SK-N-SH (cell line): ENCODE data around the gene SEC61A1. TPM values are rescaled to one million over a fixed set of nuclear protein-coding genes. Genes with fewer than 3 reads are reported as not detected.

Source experiments
- CTCF ChIA-PET: fragments of 300-600, 350-600 bp; formaldehyde crosslinking; extraction: SDS; loops from one replicate; lab custom pipeline; 2021; lab: Yijun Ruan, JAX
- POLR2A ChIA-PET: fragments of 350-600 bp; sonication (Branson Sonifier 250); formaldehyde crosslinking; extraction: SDS; loops from one replicate; lab custom pipeline; 2020; ENCODE audit warnings: antibody characterized with exemption, inconsistent platforms; lab: Yijun Ruan, JAX
- DNase-seq: peaks from one replicate; pipeline ENCODE4 v3.0.0; 2012
- H2AFZ ChIP-seq: fragments of 200-600 bp; sonication (generic); 2 replicates; pipeline ENCODE4 v1.8.1; 2016; ENCODE audit warnings: antibody characterized with exemption, mild to moderate bottlenecking, low read depth
- H3F3A ChIP-seq: fragments of 200-600 bp; sonication (generic); replicated peaks from 2 replicates; pipeline ENCODE3; 2016; ENCODE audit warnings: antibody characterized with exemption, mild to moderate bottlenecking; ENCODE audit not compliant: insufficient read depth
- H3K27ac ChIP-seq, 2 experiments: fragments of 200-500 bp in 1 of 2; fragments of 200-600 bp in 1 of 2; sonication (Bioruptor generic) in 1 of 2; sonication (generic), shearing (Covaris generic) in 1 of 2; 2 replicates each; pipeline versions ENCODE4 v1.5.1 to v1.6.1; 2014 to 2016; ENCODE audit warnings: low read depth in 2 of 2, inconsistent platforms in 1 of 2, low read length in 1 of 2, mild to moderate bottlenecking in 1 of 2, mixed read lengths in 1 of 2
- H3K27me3 ChIP-seq: fragments of 200-600 bp; sonication (generic), shearing (Covaris generic); 2 replicates; pipeline ENCODE4 v1.6.1; 2016; ENCODE audit warnings: mixed run types; ENCODE audit not compliant: insufficient read depth
- H3K36me3 ChIP-seq, 2 experiments: fragments of 200-500 bp in 1 of 2; fragments of 200-600 bp in 1 of 2; sonication (Bioruptor generic) in 1 of 2; sonication (generic) in 1 of 2; replicated peaks in 1 of 2; 2 replicates each; pipeline versions ENCODE3 to v1.5.1; 2014 to 2016; ENCODE audit warnings: low read length in 1 of 2, mild to moderate bottlenecking in 1 of 2; ENCODE audit not compliant: insufficient read depth in 2 of 2, control insufficient read depth in 1 of 2
- H3K4me1 ChIP-seq, 2 experiments: fragments of 200-500 bp in 1 of 2; fragments of 200-600 bp in 1 of 2; sonication (Bioruptor generic) in 1 of 2; sonication (generic), shearing (Covaris generic) in 1 of 2; 2 replicates each; pipeline versions ENCODE4 v1.5.1 to v1.6.1; 2014 to 2016; ENCODE audit warnings: low read depth in 1 of 2, low read length in 1 of 2, mixed run types in 1 of 2; ENCODE audit not compliant: insufficient read depth in 2 of 2, control insufficient read depth in 1 of 2
- H3K4me2 ChIP-seq: fragments of 200-600 bp; sonication (generic), shearing (Covaris generic); 2 replicates; pipeline ENCODE4 v1.6.1; 2017; ENCODE audit warnings: mixed run types
- H3K4me3 ChIP-seq, 2 experiments: fragments of 200-500 bp in 1 of 2; fragments of 200-600 bp in 1 of 2; sonication (Bioruptor generic) in 1 of 2; sonication (generic), shearing (Covaris generic) in 1 of 2; 2 replicates each; pipeline versions ENCODE4 v1.5.1 to v1.8.1; 2014 to 2016; ENCODE audit warnings: low read depth in 2 of 2, inconsistent platforms in 1 of 2, low read length in 1 of 2, mild to moderate bottlenecking in 1 of 2, mixed read lengths in 1 of 2, moderate library complexity in 1 of 2
- H3K79me2 ChIP-seq: fragments of 200-600 bp; sonication (generic); 2 replicates; pipeline ENCODE4 v1.8.1; 2017; ENCODE audit warnings: mild to moderate bottlenecking; ENCODE audit not compliant: insufficient read depth
- H3K9ac ChIP-seq: fragments of 200-600 bp; sonication (generic); 2 replicates; pipeline ENCODE4 v1.6.1; 2017; ENCODE audit warnings: mixed run types
- H3K9me2 ChIP-seq: fragments of 200-600 bp; sonication (generic); 2 replicates; pipeline ENCODE4 v1.6.1; 2017; ENCODE audit warnings: mixed run types
- H3K9me3 ChIP-seq: fragments of 200-600 bp; sonication (generic); 2 replicates; pipeline ENCODE4 v1.6.1; 2017; ENCODE audit warnings: mixed run types, mild to moderate bottlenecking, moderate library complexity
- H4K20me1 ChIP-seq: fragments of 200-600 bp; sonication (generic); 2 replicates; pipeline ENCODE4 v1.6.1; 2017; ENCODE audit warnings: mild to moderate bottlenecking, mixed run types; ENCODE audit not compliant: insufficient read depth
- FOSL2 ChIP-seq: IDR thresholded peaks from 2 replicates; pipeline ENCODE4 v1.4.0; 2012; ENCODE audit warnings: low read depth, mild to moderate bottlenecking, moderate library complexity, borderline replicate concordance
- FOXJ3 ChIP-seq: sonication (generic); formaldehyde crosslinking; IDR thresholded peaks from 2 replicates; pipeline ENCODE4 v1.5.1; 2020; ENCODE audit warnings: mild to moderate bottlenecking, missing genetic modification reagents
- GATA2 ChIP-seq: sonication (generic); formaldehyde crosslinking; IDR thresholded peaks from 2 replicates; pipeline ENCODE4 v1.5.0; 2020; ENCODE audit warnings: mild to moderate bottlenecking, missing genetic modification reagents
- MEF2A ChIP-seq: IDR thresholded peaks from 2 replicates; pipeline ENCODE4 v1.4.0; 2012; ENCODE audit warnings: low read depth, borderline replicate concordance
- POLR2AphosphoS5 ChIP-seq: IDR thresholded peaks from 2 replicates; pipeline ENCODE4 v1.6.1; 2012; ENCODE audit warnings: low read depth, low read length
- RAD21 ChIP-seq: IDR thresholded peaks from 2 replicates; pipeline ENCODE4 v1.6.1; 2012; ENCODE audit warnings: mild to moderate bottlenecking, low read length
- RCOR1 ChIP-seq: fragments of 150-350 bp; IDR thresholded peaks from 2 replicates; pipeline ENCODE4 v1.6.1; 2017; ENCODE audit warnings: antibody characterized with exemption, low read length
- RFX5 ChIP-seq: IDR thresholded peaks from 2 replicates; pipeline ENCODE4 v1.6.1; 2012; ENCODE audit warnings: mild to moderate bottlenecking, improper control_type of control experiment, low read length
- SIN3A ChIP-seq: IDR thresholded peaks from 2 replicates; pipeline ENCODE4 v1.6.1; 2012; ENCODE audit warnings: low read depth, mild to moderate bottlenecking, low read length, moderate library complexity, borderline replicate concordance
- SMC3 ChIP-seq: IDR thresholded peaks from 2 replicates; pipeline ENCODE4 v1.6.1; 2012; ENCODE audit warnings: low read depth, low read length, improper control_type of control experiment
- USF1 ChIP-seq: IDR thresholded peaks from 2 replicates; pipeline ENCODE4 v1.4.0; 2012; ENCODE audit warnings: low read depth, borderline replicate concordance
- YY1 ChIP-seq: IDR thresholded peaks from 2 replicates; pipeline ENCODE4 v1.4.0; 2012; ENCODE audit warnings: low read depth, mild to moderate bottlenecking
- WGBS: methylation state at CpG from one replicate; pipeline ENCODE4 v1.1.6; 2017; ENCODE audit warnings: low lambda C conversion rate; 5-methylcytosine and 5-hydroxymethylcytosine counted together
- polyA plus RNA-seq, 3 experiments: library from polyadenylated mRNA; depleted of rRNA; stranded (reverse); fragments of >200 nt; gene quantifications; 2 replicates each; pipeline ENCODE4 v1.2.3, GENCODE V29; 2012
- TF ChIP-seq, protein P1 (sequence below): IDR thresholded peaks from 2 replicates; pipeline ENCODE4 v1.4.0; 2012; ENCODE audit warnings: low read depth
- TF ChIP-seq, protein P2 (sequence below): IDR thresholded peaks from 2 replicates; pipeline ENCODE4 v1.6.1; 2012; ENCODE audit warnings: mild to moderate bottlenecking, low read depth, low read length, moderate library complexity

Gene SEC61A1
- polyA plus RNA-seq, 1 of the 3 experiments (the other 2 are of a cell fraction), result 153 TPM

- TF ChIP-seq, protein P1, sequence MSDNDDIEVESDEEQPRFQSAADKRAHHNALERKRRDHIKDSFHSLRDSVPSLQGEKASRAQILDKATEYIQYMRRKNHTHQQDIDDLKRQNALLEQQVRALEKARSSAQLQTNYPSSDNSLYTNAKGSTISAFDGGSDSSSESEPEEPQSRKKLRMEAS, result no peak
- no peak for TF ChIP-seq RCOR1
These were observed 789 bp upstream of the SEC61A1 start (continued) for GRCh38 chr3:128051459-128051836.

GRCh38 chr3:128052595-128053351, 536 bp downstream of the SEC61A1 start:
- Histone ChIP-seq H3F3A (peaks cover 15% of the 10 kb centered on the region), H4K20me1 (peaks cover 36% of the 10 kb centered on the region), H3K27me3 (no peaks in the 10 kb centered on the region), H3K27ac (peak overlapping the region; percentile 82 to 88), H3K9ac (peak overlapping the region; percentile 98), H3K9me2 (no peaks in the 10 kb centered on the region), H3K36me3 (peaks cover 33 to 41% of the 10 kb centered on the region in 2 experiments), H3K79me2 (peaks cover 63% of the 10 kb centered on the region), H3K4me3 (peak overlapping the region; percentile 93 to 98), H3K4me1 (peaks cover 0 to 41% of the 10 kb centered on the region in 2 experiments; a peak in 2 of 4 replicates), H3K4me2 (peak overlapping the region; percentile 82), H3K9me3 (no peaks in the 10 kb centered on the region), H2AFZ (no peak overlapping the region)
- WGBS, result under 1% methylated on average over 17 of the region's 33 CpGs
- ChIA-PET CTCF (interaction anchor here (0.6 to 1.2 kb wide), 3 partner anchors 15 to 565 kb away, joined by 3 read pairs; no protein-coding TSS in a partner anchor), POLR2A (no interaction called here)
- TF ChIP-seq FOSL2, result no peak
- TF ChIP-seq FOXJ3 (CRISPR knock-in tag), result no peak
- no peak for TF ChIP-seq MEF2A
- TF ChIP-seq RCOR1, result no peak
- TF ChIP-seq USF1, result no peak
- TF ChIP-seq, protein P2, sequence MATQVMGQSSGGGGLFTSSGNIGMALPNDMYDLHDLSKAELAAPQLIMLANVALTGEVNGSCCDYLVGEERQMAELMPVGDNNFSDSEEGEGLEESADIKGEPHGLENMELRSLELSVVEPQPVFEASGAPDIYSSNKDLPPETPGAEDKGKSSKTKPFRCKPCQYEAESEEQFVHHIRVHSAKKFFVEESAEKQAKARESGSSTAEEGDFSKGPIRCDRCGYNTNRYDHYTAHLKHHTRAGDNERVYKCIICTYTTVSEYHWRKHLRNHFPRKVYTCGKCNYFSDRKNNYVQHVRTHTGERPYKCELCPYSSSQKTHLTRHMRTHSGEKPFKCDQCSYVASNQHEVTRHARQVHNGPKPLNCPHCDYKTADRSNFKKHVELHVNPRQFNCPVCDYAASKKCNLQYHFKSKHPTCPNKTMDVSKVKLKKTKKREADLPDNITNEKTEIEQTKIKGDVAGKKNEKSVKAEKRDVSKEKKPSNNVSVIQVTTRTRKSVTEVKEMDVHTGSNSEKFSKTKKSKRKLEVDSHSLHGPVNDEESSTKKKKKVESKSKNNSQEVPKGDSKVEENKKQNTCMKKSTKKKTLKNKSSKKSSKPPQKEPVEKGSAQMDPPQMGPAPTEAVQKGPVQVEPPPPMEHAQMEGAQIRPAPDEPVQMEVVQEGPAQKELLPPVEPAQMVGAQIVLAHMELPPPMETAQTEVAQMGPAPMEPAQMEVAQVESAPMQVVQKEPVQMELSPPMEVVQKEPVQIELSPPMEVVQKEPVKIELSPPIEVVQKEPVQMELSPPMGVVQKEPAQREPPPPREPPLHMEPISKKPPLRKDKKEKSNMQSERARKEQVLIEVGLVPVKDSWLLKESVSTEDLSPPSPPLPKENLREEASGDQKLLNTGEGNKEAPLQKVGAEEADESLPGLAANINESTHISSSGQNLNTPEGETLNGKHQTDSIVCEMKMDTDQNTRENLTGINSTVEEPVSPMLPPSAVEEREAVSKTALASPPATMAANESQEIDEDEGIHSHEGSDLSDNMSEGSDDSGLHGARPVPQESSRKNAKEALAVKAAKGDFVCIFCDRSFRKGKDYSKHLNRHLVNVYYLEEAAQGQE, result no peak
- no peak for TF ChIP-seq SMC3
- no peak for TF ChIP-seq YY1
- no peak for TF ChIP-seq POLR2AphosphoS5
- TF ChIP-seq SIN3A, result no peak
- TF ChIP-seq RFX5, result no peak
- TF ChIP-seq RAD21, result no peak
- TF ChIP-seq GATA2, result no peak
- DNase-seq, result no peak
